GM18511 (cell line): ENCODE data around the gene NPTN.

Experiments used
- ATAC-seq: cut with Tn5 transposase; IDR thresholded peaks from one replicate; pipeline ENCODE4 v1.9.1; 2021; ENCODE audit warnings: mild to moderate bottlenecking, moderate library complexity; ENCODE audit not compliant: unreplicated experiment

NPTN gene

GRCh38 chr15:73522011-73522410, 111.2 kb downstream of the NPTN start:
- no peak for ATAC-seq

GRCh38 chr15:73518876-73519733, 114.1 kb downstream of the NPTN start:
- ATAC-seq: no peak

- no peak for ATAC-seq
These were observed 114.9 kb downstream of the NPTN start for GRCh38 chr15:73518180-73518862.

GRCh38 chr15:73517566-73517965, 115.6 kb downstream of the NPTN start:
- no peak for ATAC-seq

- ATAC-seq: no peak
These were observed 117.7 kb downstream of the NPTN start for GRCh38 chr15:73515527-73515926.
